B cell (primary cell): ENCODE data around the gene HADH. TPM values are rescaled to one million over a fixed set of nuclear protein-coding genes. Genes with fewer than 3 reads are reported as not detected.
"Not testable (repeated sequence)": the region's sequence is repeated elsewhere in the genome, so short reads cannot be mapped to it uniquely, and the experiment has no call there.

ENCODE experiments used
- ATAC-seq: fragments of 200-7000 bp; cut with Tn5 transposase; one replicate; pipeline ENCODE4 v1.10.0; 2021; ENCODE audit warnings: low read depth, mild to moderate bottlenecking, moderate number of reproducible peaks, moderate library complexity
- CTCF ChIA-PET: fragments of 350-600 bp; sonication (Branson Sonifier 250); formaldehyde crosslinking; loops from one replicate; lab custom pipeline; 2021; ENCODE audit warnings: antibody characterized with exemption, inconsistent platforms; lab: Charles Lee
- POLR2A ChIA-PET: fragments of 350-600 bp; sonication (Branson Sonifier 250); formaldehyde crosslinking; loops from one replicate; lab custom pipeline; 2021; ENCODE audit warnings: antibody characterized with exemption; lab: Charles Lee
- DNase-seq: peaks from one replicate; pipeline ENCODE4 v3.0.0; 2013
- H2AFZ ChIP-seq: 2 replicates; pipeline ENCODE4 v1.6.1; 2012; ENCODE audit warnings: mild to moderate bottlenecking, low read depth, low read length; ENCODE audit not compliant: insufficient read depth, poor library complexity, severe bottlenecking
- H3K27ac ChIP-seq, 2 donors: 1 replicate in 1 of 2; 2 replicates in 1 of 2; pipeline ENCODE4 v1.5.1; 2012 to 2013; ENCODE audit warnings: low read length in 2 of 2, mild to moderate bottlenecking in 2 of 2, moderate library complexity in 1 of 2
- H3K27me3 ChIP-seq, 4 experiments: fragments of 200-600 bp in 1 of 4; sonication (generic) in 1 of 4; replicated peaks in 1 of 4; 1 replicate in 2 of 4; 2 replicates in 2 of 4; pipeline versions ENCODE4 v1.6.1 to v1.7.0; 2013 to 2016; ENCODE audit warnings: low read length in 3 of 4, mild to moderate bottlenecking in 2 of 4, mixed read lengths in 1 of 4, moderate library complexity in 1 of 4; ENCODE audit not compliant: insufficient read depth in 4 of 4, control insufficient read depth in 3 of 4; ENCODE audit errors: control extremely low read depth in 1 of 4
- H3K36me3 ChIP-seq, 2 experiments: replicated peaks in 1 of 2; 1 replicate in 1 of 2; 2 replicates in 1 of 2; pipeline versions ENCODE4 v1.6.1 to v1.7.1; 2013; ENCODE audit warnings: low read length in 1 of 2; ENCODE audit not compliant: insufficient read depth in 2 of 2, control insufficient read depth in 1 of 2; ENCODE audit errors: control extremely low read depth in 1 of 2, extremely low read depth in 1 of 2
- H3K4me1 ChIP-seq, 2 donors: fragments of 200-600 bp in 1 of 2; sonication (generic) in 1 of 2; 1 replicate in 1 of 2; 2 replicates in 1 of 2; pipeline versions ENCODE4 v1.5.1 to v1.6.1; 2013 to 2017; ENCODE audit warnings: low read length in 2 of 2; ENCODE audit not compliant: control insufficient read depth in 2 of 2, insufficient read depth in 2 of 2
- H3K4me2 ChIP-seq: replicated peaks from 2 replicates; pipeline ENCODE3; 2012; ENCODE audit warnings: mild to moderate bottlenecking, low read depth, low read length; ENCODE audit not compliant: poor library complexity, severe bottlenecking
- H3K4me3 ChIP-seq, 5 experiments: fragments of 200-600 bp in 1 of 5; sonication (generic) in 1 of 5; 1 replicate in 3 of 5; 2 replicates in 2 of 5; pipeline versions ENCODE4 v1.5.1 to v1.7.0; 2011 to 2016; ENCODE audit warnings: low read length in 4 of 5, mild to moderate bottlenecking in 4 of 5, low read depth in 2 of 5, control low read depth in 1 of 5, moderate library complexity in 1 of 5; ENCODE audit not compliant: insufficient read depth in 1 of 5; ENCODE audit errors: control extremely low read depth in 1 of 5, extremely low read depth in 1 of 5
- H3K79me2 ChIP-seq: fragments of 200-600 bp; sonication (generic); one replicate; pipeline ENCODE4 v1.6.0; 2016; ENCODE audit warnings: low read length; ENCODE audit not compliant: control insufficient read depth, insufficient read depth
- H3K9ac ChIP-seq: fragments of 200-600 bp; sonication (generic); 2 replicates; pipeline ENCODE4 v1.6.1; 2017; ENCODE audit warnings: mild to moderate bottlenecking, low read length, moderate library complexity
- H3K9me3 ChIP-seq, 3 donors: one replicate each; pipeline versions ENCODE4 v1.6.1 to v1.7.1; 2013; ENCODE audit warnings: low read length in 2 of 3; ENCODE audit not compliant: control insufficient read depth in 2 of 3, insufficient read depth in 1 of 3; ENCODE audit errors: control extremely low read depth in 1 of 3
- H4K20me1 ChIP-seq: 2 replicates; pipeline ENCODE4 v1.6.0; 2012; ENCODE audit warnings: mild to moderate bottlenecking, low read length; ENCODE audit not compliant: insufficient read depth, control insufficient read depth, poor library complexity, severe bottlenecking
- H3K27ac Mint-ChIP-seq: one replicate; pipeline ENCODE4 v1.8.0; 2021; ENCODE audit warnings: mixed read lengths
- H3K27me3 Mint-ChIP-seq: one replicate; pipeline ENCODE4 v1.8.0; 2021; ENCODE audit warnings: mixed read lengths
- H3K4me1 Mint-ChIP-seq: one replicate; pipeline ENCODE4 v1.8.0; 2021; ENCODE audit warnings: mixed read lengths
- H3K4me3 Mint-ChIP-seq: one replicate; pipeline ENCODE4 v1.8.0; 2021; ENCODE audit warnings: mixed read lengths
- H3K9me3 Mint-ChIP-seq: one replicate; pipeline ENCODE4 v1.8.0; 2022; ENCODE audit warnings: mixed read lengths; ENCODE audit not compliant: insufficient read depth
- EZH2 ChIP-seq: IDR thresholded peaks from 2 replicates; pipeline ENCODE4 v1.6.1; 2012; ENCODE audit warnings: borderline replicate concordance, low read depth, mild to moderate bottlenecking, moderate library complexity, low read length; ENCODE audit not compliant: insufficient read depth, poor library complexity, severe bottlenecking
- WGBS: methylation state at CpG from one replicate; pipeline ENCODE4 v1.1.5; 2013; ENCODE audit warnings: missing lambda C conversion rate; ENCODE audit not compliant: insufficient coverage; 5-methylcytosine and 5-hydroxymethylcytosine counted together
- intact Hi-C: fragments of 100-400 bp; cut with micrococcal nuclease; formaldehyde crosslinking; loops from one replicate; pipeline ENCODE4 v1.10.0; 2022
- polyA plus RNA-seq: library from polyadenylated mRNA; depleted of rRNA; stranded (reverse); fragments of >200 nt; gene quantifications from 2 replicates; pipeline ENCODE4 v1.2.3, GENCODE V29; 2012
- total RNA-seq, 2 donors: library from RNA; stranded (reverse); fragments of 120-200 nt in 1 of 2; gene quantifications; 1 replicate in 1 of 2; 2 replicates in 1 of 2; pipeline versions ENCODE4 v1.2.3 to v1.2.4, GENCODE V29; 2013 to 2022
- TF ChIP-seq, protein P1 (sequence below): fragments of 200-600 bp; IDR thresholded peaks from one replicate; pipeline ENCODE4 v1.8.0; 2022; ENCODE audit warnings: antibody characterized with exemption, mild to moderate bottlenecking

Gene HADH
- total and polyA plus RNA-seq, 2 donors (not counting 1 experiment from before 2014, with no cell fraction given), result 21.9 to 26.1 TPM

DNA sequence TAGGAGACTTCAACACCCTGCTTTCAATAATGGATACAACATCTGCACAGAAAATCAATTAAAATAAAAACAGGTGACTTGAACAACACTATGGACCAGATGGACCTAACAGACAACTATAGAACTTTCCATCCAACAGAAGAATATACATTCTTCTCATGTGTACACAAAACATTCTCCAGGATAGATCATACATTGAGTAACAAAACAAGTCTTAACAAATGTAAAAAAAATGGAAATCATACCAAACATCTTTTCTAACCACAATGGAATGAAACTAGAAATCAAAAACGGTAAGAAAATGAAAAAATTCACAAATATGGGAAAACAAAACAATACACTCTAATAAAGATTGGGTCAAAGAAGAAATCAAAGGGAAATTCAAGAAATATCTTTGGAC lies 33.7 kb upstream of the HADH start:
- Mint-ChIP-seq H3K9me3 (peaks cover 12% of the 10 kb centered on the region), H3K4me1 (no peaks in the 10 kb centered on the region), H3K4me3 (no peak overlapping the region), H3K27me3 (no peaks in the 10 kb centered on the region), H3K27ac (no peak overlapping the region)
- Histone ChIP-seq H3K9me3 (peaks cover 0 to 14% (median 0%) of the 10 kb centered on the region in 3 donors), H3K4me3 (no peak overlapping the region), H3K4me2 (no peak overlapping the region), H4K20me1 (no peaks in the 10 kb centered on the region), H3K27ac (no peak overlapping the region), H3K4me1 (no peaks in the 10 kb centered on the region), H3K9ac (no peak overlapping the region), H3K79me2 (no peaks in the 10 kb centered on the region), H3K36me3 (peaks cover 0 to 7% of the 10 kb centered on the region in 2 experiments), H2AFZ (no peak overlapping the region), H3K27me3 (no peaks in the 10 kb centered on the region)
- CTCF ChIA-PET, result no interaction called here
- no peak for ATAC-seq
- TF ChIP-seq, protein P1, sequence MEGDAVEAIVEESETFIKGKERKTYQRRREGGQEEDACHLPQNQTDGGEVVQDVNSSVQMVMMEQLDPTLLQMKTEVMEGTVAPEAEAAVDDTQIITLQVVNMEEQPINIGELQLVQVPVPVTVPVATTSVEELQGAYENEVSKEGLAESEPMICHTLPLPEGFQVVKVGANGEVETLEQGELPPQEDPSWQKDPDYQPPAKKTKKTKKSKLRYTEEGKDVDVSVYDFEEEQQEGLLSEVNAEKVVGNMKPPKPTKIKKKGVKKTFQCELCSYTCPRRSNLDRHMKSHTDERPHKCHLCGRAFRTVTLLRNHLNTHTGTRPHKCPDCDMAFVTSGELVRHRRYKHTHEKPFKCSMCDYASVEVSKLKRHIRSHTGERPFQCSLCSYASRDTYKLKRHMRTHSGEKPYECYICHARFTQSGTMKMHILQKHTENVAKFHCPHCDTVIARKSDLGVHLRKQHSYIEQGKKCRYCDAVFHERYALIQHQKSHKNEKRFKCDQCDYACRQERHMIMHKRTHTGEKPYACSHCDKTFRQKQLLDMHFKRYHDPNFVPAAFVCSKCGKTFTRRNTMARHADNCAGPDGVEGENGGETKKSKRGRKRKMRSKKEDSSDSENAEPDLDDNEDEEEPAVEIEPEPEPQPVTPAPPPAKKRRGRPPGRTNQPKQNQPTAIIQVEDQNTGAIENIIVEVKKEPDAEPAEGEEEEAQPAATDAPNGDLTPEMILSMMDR, result no peak
- no peak for TF ChIP-seq EZH2
- intact Hi-C loops, result no loop called here
- POLR2A ChIA-PET, result no interaction called here
- no peak for DNase-seq
- no CpG with 5 or more reads among the region's 1 CpG for WGBS

- Mint-ChIP-seq H3K9me3 (no peaks in the 10 kb centered on the region), H3K27me3 (no peaks in the 10 kb centered on the region), H3K27ac (no peak overlapping the region), H3K4me1 (no peaks in the 10 kb centered on the region), H3K4me3 (no peak overlapping the region)
- POLR2A ChIA-PET, result no interaction called here
- Histone ChIP-seq H3K36me3 (no peaks in the 10 kb centered on the region), H3K79me2 (no peaks in the 10 kb centered on the region), H3K4me1 (no peaks in the 10 kb centered on the region), H3K27me3 (no peaks in the 10 kb centered on the region), H3K9me3 (no peaks in the 10 kb centered on the region), H2AFZ (no peak overlapping the region), H3K27ac (no peak overlapping the region), H3K4me2 (no peak overlapping the region), H3K4me3 (no peak overlapping the region), H3K9ac (no peak overlapping the region), H4K20me1 (no peaks in the 10 kb centered on the region)
- TF ChIP-seq, protein P1, result no peak
- no peak for TF ChIP-seq EZH2
- WGBS, result 78% methylated on average over 4 of the region's 4 CpGs
- no peak for ATAC-seq
- intact Hi-C loops, result no loop called here
- no peak for DNase-seq
- CTCF ChIA-PET, result no interaction called here
Measured at GRCh38 chr4:107966903-107967302, 22.8 kb upstream of the HADH start.

DNA sequence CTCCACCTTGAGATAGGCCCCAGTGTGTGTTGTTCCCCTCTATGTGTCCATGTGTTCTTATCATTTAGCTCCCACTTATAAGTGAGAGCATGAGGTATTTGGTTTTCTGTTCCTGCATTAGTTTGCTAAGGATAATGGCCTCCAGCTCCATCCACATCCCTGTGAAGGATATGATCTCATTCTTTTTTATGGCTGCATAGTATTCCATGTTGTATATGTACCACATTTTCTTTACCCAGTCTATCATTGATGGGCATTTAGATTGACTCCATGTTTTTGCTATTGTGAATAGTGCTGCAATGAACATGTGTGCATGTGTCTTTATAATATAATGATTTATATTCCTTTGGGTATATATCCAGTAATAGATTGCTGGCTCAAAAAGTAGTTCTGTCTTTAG lies 22.2 kb upstream of the HADH start:
- H3K27ac Mint-ChIP-seq, H3K9ac ChIP-seq, H3K27me3 Mint-ChIP-seq, H3K4me1 Mint-ChIP-seq, CTCF ChIA-PET, H2AFZ ChIP-seq, DNase-seq, H3K79me2 ChIP-seq, H3K4me1 ChIP-seq, H4K20me1 ChIP-seq, H3K4me3 ChIP-seq, H3K27me3 ChIP-seq, H3K27ac ChIP-seq, H3K36me3 ChIP-seq, H3K4me3 Mint-ChIP-seq, H3K4me2 ChIP-seq, H3K9me3 Mint-ChIP-seq, POLR2A ChIA-PET, H3K9me3 ChIP-seq, intact Hi-C loops, ATAC-seq: not testable (repeated sequence)
